Measurements from ENCODE around the gene PTPN20.

Gene PTPN20

GRCh38 chr10:47050618-47051455 is 139.6 kb downstream of the PTPN20 start:
- DNase-seq, result no peak

- DNase-seq, result no peak
Measured at GRCh38 chr10:47051741-47052238, 140.6 kb downstream of the PTPN20 start.

Data from SW 1271 (cell line).